HuH-7 (cell line): ENCODE results near the gene GABRG3.

Source experiments
- DNase-seq: peaks from one replicate; pipeline ENCODE4 v3.0.0; 2011; ENCODE audit warnings: low spot score

Gene GABRG3

DNA sequence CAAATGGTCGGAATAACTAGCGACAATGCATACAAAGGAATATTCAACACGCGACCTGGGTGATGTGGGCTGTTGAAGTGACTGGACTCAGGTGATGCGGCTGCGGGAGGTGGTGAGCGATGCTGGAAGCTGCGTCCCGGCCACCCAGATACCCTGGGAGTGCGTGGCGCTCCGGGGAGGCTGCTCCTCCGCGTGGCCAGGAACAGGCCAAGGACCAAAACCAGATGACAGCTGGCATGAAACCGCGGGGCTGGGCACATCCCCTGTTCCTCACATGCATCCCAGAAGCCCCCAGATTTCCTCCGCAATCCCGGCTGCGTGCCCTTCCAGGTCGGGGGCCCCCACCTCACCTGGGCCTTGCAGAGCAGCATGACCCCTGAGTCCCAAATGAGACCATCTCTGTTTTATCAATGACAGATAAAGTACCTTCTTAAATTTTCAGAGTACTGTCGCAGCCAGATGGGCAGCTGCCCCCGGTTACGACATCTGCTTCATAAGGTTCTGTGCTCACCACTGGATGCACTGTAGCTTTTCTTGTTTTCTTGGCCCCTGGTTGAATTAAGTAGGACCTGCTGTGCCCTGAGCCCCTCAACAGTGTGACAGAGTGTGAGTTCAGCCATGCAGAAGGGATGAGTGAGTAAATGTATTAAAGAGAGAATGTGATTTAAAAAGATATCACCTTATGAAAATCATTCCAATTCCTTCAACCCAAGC, 278.2 kb downstream of the GABRG3 start:
- DNase-seq = no peak

GRCh38 chr15:27249760-27250109, 278.8 kb downstream of the GABRG3 start:
- DNase-seq = no peak

- DNase-seq = no peak
Measured at GRCh38 chr15:27250223-27250622, 279.2 kb downstream of the GABRG3 start.

- no peak for DNase-seq
Measured at GRCh38 chr15:27254055-27254454, 283.1 kb downstream of the GABRG3 start.

DNA sequence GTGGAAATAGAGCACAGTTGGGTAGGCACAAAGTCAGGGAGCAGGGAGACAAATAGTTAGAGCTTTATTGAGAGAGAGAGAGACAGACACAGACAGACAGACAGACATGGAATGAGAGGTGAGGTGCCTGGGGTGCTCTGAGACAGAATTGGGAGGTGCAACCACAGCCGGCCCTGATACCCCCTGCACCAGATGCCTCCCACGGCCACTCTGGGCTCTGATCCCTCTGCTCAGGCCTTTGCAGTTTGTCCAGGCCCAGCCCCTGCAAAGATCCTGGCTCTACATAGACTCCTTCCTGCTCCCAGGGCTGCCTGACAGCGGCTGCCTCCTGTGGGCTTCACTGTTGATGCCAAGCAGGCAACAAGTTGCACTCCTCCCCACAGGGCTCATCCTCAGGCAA, 283.8 kb downstream of the GABRG3 start:
- no peak for DNase-seq

DNA sequence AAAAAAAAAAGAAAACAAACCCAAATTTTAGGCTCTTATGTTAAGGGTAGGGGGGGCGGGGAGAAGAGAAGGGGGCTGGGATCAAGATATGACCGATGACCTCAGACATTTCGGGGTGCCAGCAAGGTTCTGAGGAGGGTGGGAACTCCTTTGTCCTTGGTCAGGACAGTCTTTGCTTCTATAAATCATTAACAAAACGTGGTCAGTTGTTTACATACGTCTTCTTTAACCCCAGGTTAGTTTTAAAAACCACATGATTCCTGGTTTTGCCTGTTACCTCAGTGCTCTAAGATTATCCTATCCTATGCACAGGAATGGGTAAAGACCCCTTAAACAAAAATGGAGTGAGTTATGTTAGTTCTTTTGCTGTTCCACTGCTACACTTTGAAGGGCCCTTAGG, 285.5 kb downstream of the GABRG3 start:
- DNase-seq = no peak

GRCh38 chr15:27258287-27258686, 287.3 kb downstream of the GABRG3 start:
- DNase-seq = no peak

GRCh38 chr15:27260523-27260922, 289.5 kb downstream of the GABRG3 start:
- DNase-seq = no peak

GRCh38 chr15:27268923-27269322, 297.9 kb downstream of the GABRG3 start:
- no peak for DNase-seq

DNA sequence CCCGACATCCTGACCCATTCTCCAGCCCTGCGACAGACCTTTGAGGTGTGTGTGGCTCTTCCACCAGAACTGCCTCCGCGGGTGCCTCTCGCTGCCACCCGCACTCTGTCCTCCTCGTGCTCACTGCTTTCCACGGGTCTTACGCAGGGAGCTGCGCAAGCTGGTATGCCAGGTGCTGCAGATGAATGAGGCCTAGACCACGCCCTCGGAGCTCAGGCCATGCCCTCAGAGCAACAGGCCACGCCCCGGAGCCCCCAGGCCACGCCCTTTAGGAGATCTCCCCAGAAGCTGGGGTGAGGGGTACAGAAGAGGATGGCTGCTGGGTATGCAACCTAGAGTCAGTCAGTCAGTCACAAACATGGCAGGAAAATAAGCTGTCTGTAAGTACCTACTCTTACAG, 300.3 kb downstream of the GABRG3 start:
- no peak for DNase-seq

GRCh38 chr15:27272427-27272826, 301.4 kb downstream of the GABRG3 start:
- no peak for DNase-seq

GRCh38 chr15:27273506-27273905, 302.5 kb downstream of the GABRG3 start:
- DNase-seq = no peak

- DNase-seq = no peak
Measured at GRCh38 chr15:27278761-27279160, 307.8 kb downstream of the GABRG3 start.

- no peak for DNase-seq
Measured at GRCh38 chr15:27292641-27293040, 321.7 kb downstream of the GABRG3 start.

DNA sequence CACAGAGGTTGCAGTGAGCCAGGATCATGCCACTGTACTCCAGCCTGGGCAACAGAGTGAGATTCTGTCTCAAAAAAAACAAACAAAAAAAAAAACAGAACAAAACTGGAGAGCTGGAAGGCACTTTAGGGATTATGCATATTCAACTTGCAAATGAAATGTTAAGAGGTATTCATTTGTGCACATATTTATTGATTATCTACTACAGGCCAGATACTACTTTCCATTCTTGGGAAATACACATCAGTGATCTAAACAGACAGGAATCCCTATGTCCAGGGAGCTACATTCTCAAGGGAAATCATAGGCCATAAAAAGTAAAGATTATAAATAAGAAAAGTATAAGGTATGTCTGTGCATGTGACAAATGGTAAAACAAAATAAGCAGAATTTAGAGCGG, 322.6 kb downstream of the GABRG3 start:
- DNase-seq = no peak

GRCh38 chr15:27317736-27318135, 346.8 kb downstream of the GABRG3 start:
- DNase-seq = no peak

GRCh38 chr15:27323801-27324200, 352.8 kb downstream of the GABRG3 start:
- DNase-seq = no peak

DNA sequence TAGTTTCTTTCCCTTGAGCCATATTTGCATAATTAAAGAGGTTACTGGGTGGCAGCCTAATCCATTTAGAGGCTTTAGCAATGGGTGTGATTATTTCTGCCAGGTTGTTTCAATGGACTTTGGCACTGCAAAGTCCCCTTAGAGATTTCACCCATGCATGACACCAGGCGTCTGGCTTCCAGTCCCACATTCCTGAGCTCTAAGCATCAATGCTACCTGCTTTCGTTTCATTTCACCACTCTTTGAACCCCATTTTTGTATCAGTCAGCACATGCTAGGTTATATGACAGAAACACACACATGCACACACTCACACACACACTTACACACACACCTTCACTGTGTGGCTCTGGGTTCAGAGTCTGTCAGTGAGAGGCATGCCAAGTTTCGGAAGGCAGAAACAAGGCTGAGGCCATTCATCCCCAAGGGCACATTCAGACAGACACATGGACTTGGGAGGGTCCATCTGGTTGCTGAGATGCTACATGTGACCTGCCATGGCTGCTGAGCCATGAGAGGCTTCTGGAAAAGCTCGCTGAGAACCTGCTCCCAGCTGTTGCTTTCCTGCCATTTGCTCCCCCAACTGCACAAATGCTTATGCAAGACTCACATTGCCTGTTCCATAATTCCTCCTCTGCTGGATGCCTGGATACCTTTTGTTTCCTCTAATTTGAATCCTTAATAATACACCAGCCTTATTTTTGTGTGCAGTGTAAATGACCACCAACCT, 354.1 kb downstream of the GABRG3 start:
- no peak for DNase-seq

DNA sequence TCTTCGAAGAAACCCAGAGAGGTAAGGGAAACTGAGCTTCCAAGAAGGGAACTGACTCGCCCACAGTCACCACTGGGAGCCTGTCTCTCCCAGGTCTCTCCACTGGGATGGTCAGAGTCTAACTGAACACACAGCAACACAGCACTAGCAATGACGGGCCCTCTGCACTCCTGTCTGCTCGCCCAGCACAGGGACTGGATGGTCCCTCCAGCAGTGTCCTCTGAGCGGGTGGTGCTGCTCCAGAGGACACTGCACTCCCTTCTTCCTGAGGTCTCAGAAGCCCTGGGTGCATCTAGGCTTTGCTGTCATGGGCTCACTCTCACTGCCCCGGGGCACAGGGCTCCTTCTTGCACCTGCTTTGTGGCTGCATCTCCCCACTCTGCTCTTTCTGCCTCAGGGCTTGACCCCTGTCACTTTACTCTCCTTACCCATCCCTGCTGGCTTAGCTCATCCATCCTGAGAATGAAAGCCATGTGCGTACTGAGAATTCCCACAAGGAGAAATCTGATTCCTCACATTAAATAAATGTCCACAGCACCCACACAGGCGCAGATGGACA, 356.6 kb downstream of the GABRG3 start:
- no peak for DNase-seq

GRCh38 chr15:27328186-27328585, 357.2 kb downstream of the GABRG3 start:
- DNase-seq = no peak

DNA sequence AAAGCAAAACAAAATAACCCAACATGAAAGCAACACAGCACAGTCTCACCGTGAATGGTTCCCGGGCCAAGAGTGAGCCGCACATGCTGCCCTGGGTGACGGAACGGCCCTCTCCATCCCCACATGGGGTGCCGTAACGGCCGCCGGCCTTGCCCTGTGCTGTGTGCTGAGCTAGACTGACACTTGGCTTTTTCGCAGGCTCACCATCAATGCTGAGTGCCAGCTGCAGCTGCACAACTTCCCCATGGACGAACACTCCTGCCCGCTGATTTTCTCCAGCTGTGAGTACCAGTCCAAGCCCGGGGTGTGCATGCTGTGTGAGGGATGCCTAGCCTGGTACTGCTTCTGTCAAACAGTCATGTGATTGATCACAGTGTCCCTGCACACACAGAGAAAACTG, 357.6 kb downstream of the GABRG3 start:
- DNase-seq = no peak

- DNase-seq = no peak
Measured at GRCh38 chr15:27330326-27330725, 359.3 kb downstream of the GABRG3 start.

DNA sequence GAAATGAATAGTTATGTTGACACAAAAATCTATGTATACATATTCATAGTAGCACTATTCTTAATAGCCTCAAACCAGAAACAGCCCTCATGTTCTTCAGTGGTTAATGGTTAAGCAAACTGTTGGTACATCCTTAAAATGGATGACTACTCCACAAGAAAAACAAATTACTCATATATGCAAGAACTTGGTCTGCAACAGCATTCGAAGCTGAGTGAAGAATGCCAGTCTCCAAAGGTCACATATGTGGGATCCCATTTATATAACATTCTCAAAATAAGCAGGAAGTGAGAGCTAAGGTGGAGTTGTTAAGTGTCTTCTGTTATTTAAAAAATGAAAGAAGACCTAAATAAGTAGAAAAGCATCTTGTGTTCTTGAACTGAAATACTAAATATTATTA, 365.7 kb downstream of the GABRG3 start:
- no peak for DNase-seq

DNA sequence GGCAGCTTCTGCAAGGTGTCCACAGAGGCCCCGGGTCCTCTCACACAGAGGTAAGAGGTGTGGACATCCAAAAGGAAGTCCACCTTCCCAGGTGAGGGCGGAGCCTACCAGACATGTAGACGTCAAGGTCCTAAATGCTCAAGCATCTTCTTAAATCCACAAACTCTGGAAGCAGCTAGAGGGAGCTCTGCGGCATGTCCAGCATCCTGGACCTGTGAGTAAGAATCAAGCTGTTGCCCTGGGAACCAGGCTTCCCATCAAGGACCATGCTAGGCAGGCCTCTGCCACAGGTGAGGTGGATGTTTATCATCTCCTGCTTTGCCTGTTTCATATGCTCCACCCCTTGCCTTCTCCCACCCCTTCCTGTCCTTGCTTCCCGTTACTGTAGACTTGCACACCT, 368.2 kb downstream of the GABRG3 start:
- DNase-seq = no peak
